IPS DF 6.9 (cell line): ENCODE data around the gene SERPINA7.
"Not testable (repeated sequence)": the region's sequence is repeated elsewhere in the genome, so short reads cannot be mapped to it uniquely, and the experiment has no call there.

Source experiments
- DNase-seq: peaks from one replicate; pipeline ENCODE4 v3.0.0-alpha.2; 2013; ENCODE audit warnings: low read depth, low spot score
- H3K27ac ChIP-seq: one replicate; pipeline ENCODE4 v1.5.1; 2013; ENCODE audit warnings: low read length, control low read depth
- H3K27me3 ChIP-seq: 2 replicates; pipeline ENCODE4 v1.6.1; 2013; ENCODE audit warnings: mild to moderate bottlenecking, low read length; ENCODE audit not compliant: control insufficient read depth, insufficient read depth
- H3K36me3 ChIP-seq: 2 replicates; pipeline ENCODE4 v1.6.1; 2013; ENCODE audit warnings: low read length; ENCODE audit not compliant: control insufficient read depth, insufficient read depth
- H3K4me1 ChIP-seq: 2 replicates; pipeline ENCODE4 v1.6.1; 2013; ENCODE audit warnings: low read length; ENCODE audit not compliant: control insufficient read depth, insufficient read depth
- H3K4me3 ChIP-seq: 2 replicates; pipeline ENCODE4 v1.5.1; 2013; ENCODE audit warnings: mild to moderate bottlenecking, low read length
- H3K9me3 ChIP-seq: 2 replicates; pipeline ENCODE4 v1.6.1; 2013; ENCODE audit warnings: low read length, inconsistent platforms; ENCODE audit not compliant: control insufficient read depth, insufficient read depth
- WGBS: extraction: QIAGEN DNeasy Blood & Tissue Kit; methylation state at CpG from one replicate; pipeline ENCODE4 v1.1.7; 2013; ENCODE audit warnings: mixed read lengths, missing lambda C conversion rate; ENCODE audit not compliant: insufficient read length, insufficient coverage; 5-methylcytosine and 5-hydroxymethylcytosine counted together

The SERPINA7 gene

GRCh38 chrX:106014119-106014775 is 24.3 kb downstream of the SERPINA7 start:
- no peak for DNase-seq
- no peaks in the 10 kb centered on the region for H3K9me3 ChIP-seq
- no peaks in the 10 kb centered on the region for H3K4me1 ChIP-seq
- H3K27me3 ChIP-seq = no peaks in the 10 kb centered on the region
- no peak overlapping the region for H3K4me3 ChIP-seq
- no peaks in the 10 kb centered on the region for H3K36me3 ChIP-seq
- WGBS = no CpG with 5 or more reads among the region's 1 CpG
- no peak overlapping the region for H3K27ac ChIP-seq

- DNase-seq = no peak
- no peaks in the 10 kb centered on the region for H3K4me1 ChIP-seq
- H3K4me3 ChIP-seq = no peak overlapping the region
- no peaks in the 10 kb centered on the region for H3K27me3 ChIP-seq
- no peak overlapping the region for H3K27ac ChIP-seq
- no peaks in the 10 kb centered on the region for H3K9me3 ChIP-seq
- H3K36me3 ChIP-seq = no peaks in the 10 kb centered on the region
- WGBS = no CpG with 5 or more reads among the region's 5 CpGs
Observed at GRCh38 chrX:106009145-106009544, 29.4 kb downstream of the SERPINA7 start.

GRCh38 chrX:106007815-106008214 is 30.7 kb downstream of the SERPINA7 start:
- Histone ChIP-seq H3K4me1 (no peaks in the 10 kb centered on the region), H3K9me3 (no peaks in the 10 kb centered on the region), H3K27me3 (no peaks in the 10 kb centered on the region), H3K27ac (no peak overlapping the region), H3K36me3 (no peaks in the 10 kb centered on the region), H3K4me3 (no peak overlapping the region)
- no CpG with 5 or more reads among the region's 1 CpG for WGBS
- no peak for DNase-seq

GRCh38 chrX:106005684-106006083 is 32.8 kb downstream of the SERPINA7 start:
- H3K9me3 ChIP-seq = no peaks in the 10 kb centered on the region
- WGBS = no CpG with 5 or more reads among the region's 2 CpGs

GRCh38 chrX:106000609-106001008 is 37.9 kb downstream of the SERPINA7 start:
- not testable (repeated sequence) for H3K4me3 ChIP-seq, H3K4me1 ChIP-seq, H3K27me3 ChIP-seq, H3K27ac ChIP-seq, H3K36me3 ChIP-seq, H3K9me3 ChIP-seq, DNase-seq
- no CpG with 5 or more reads among the region's 5 CpGs for WGBS

More at GRCh38 chrX:106005684-106006083, 32.8 kb downstream of the SERPINA7 start:
- H3K27me3 ChIP-seq = no peaks in the 10 kb centered on the region
- no peak for DNase-seq
- H3K4me1 ChIP-seq = no peaks in the 10 kb centered on the region
- no peak overlapping the region for H3K27ac ChIP-seq
- H3K4me3 ChIP-seq = no peak overlapping the region
- no peaks in the 10 kb centered on the region for H3K36me3 ChIP-seq

GRCh38 chrX:106000203-106000602 is 38.3 kb downstream of the SERPINA7 start:
- no peak for DNase-seq
- H3K36me3 ChIP-seq = no peaks in the 10 kb centered on the region
- H3K4me1 ChIP-seq = no peaks in the 10 kb centered on the region
- no peak overlapping the region for H3K4me3 ChIP-seq
- H3K9me3 ChIP-seq = no peaks in the 10 kb centered on the region
- no peak overlapping the region for H3K27ac ChIP-seq
- H3K27me3 ChIP-seq = no peaks in the 10 kb centered on the region

GRCh38 chrX:105999294-105999693 is 39.2 kb downstream of the SERPINA7 start:
- Histone ChIP-seq H3K36me3 (no peaks in the 10 kb centered on the region), H3K27me3 (no peaks in the 10 kb centered on the region), H3K27ac (no peak overlapping the region), H3K9me3 (no peaks in the 10 kb centered on the region), H3K4me1 (no peaks in the 10 kb centered on the region), H3K4me3 (no peak overlapping the region)
- no peak for DNase-seq
- no CpG with 5 or more reads among the region's 1 CpG for WGBS

- no CpG with 5 or more reads among the region's 5 CpGs for WGBS
Observed at GRCh38 chrX:105988487-105988886, 50.0 kb downstream of the SERPINA7 start.

More at GRCh38 chrX:105988487-105988886, 50.0 kb downstream of the SERPINA7 start:
- H3K27ac ChIP-seq, H3K4me3 ChIP-seq, H3K9me3 ChIP-seq, H3K4me1 ChIP-seq, DNase-seq, H3K27me3 ChIP-seq, H3K36me3 ChIP-seq: not testable (repeated sequence)
